ENCODE results near the gene DEFB116.
"Not testable (repeated sequence)": the region's sequence is repeated elsewhere in the genome, so short reads cannot be mapped to it uniquely, and the experiment has no call there.

DEFB116 gene

GRCh38 chr20:31322504-31322903 is 14.1 kb upstream of the DEFB116 start:
- TF ChIP-seq CTCF (conservative IDR thresholded peaks at IDR 0.05; ENCODE audit: low read depth, low read length), result no peak
- Histone ChIP-seq H3K4me1 (ENCODE audit: low read depth, poor library complexity, severe bottlenecking) (no peaks in the 10 kb centered on the region), H3K9ac (no peak overlapping the region), H3K36me3 (ENCODE audit: insufficient read depth) (no peaks in the 10 kb centered on the region), H3K27ac (no peak overlapping the region), H2AFZ (ENCODE audit: low read depth) (no peak overlapping the region), H3K79me2 (ENCODE audit: insufficient read depth, low read depth) (no peaks in the 10 kb centered on the region), H4K20me1 (ENCODE audit: insufficient read depth) (no peaks in the 10 kb centered on the region), H3K4me3 (IDR thresholded peaks at IDR 0.05; ENCODE audit: insufficient read depth, low read depth, low read length) (no peak overlapping the region), H3K27me3 (ENCODE audit: insufficient read depth, low read depth) (no peaks in the 10 kb centered on the region), H3K4me2 (no peak overlapping the region)

- not testable (repeated sequence) for H3K36me3 ChIP-seq (ENCODE audit: insufficient read depth); H3K9ac ChIP-seq; H3K4me1 ChIP-seq (ENCODE audit: low read depth, poor library complexity, severe bottlenecking); H3K4me3 ChIP-seq (IDR thresholded peaks at IDR 0.05; ENCODE audit: insufficient read depth, low read depth, low read length); H2AFZ ChIP-seq (ENCODE audit: low read depth); H3K4me2 ChIP-seq; H3K27ac ChIP-seq; H4K20me1 ChIP-seq (ENCODE audit: insufficient read depth); H3K27me3 ChIP-seq (ENCODE audit: insufficient read depth, low read depth); H3K79me2 ChIP-seq (ENCODE audit: insufficient read depth, low read depth)
Measured at GRCh38 chr20:31284964-31285363, 23.4 kb downstream of the DEFB116 start.

- H2AFZ ChIP-seq (ENCODE audit: low read depth), result no peak overlapping the region
- H3K9ac ChIP-seq, result no peak overlapping the region
- H3K36me3 ChIP-seq (ENCODE audit: insufficient read depth), result no peaks in the 10 kb centered on the region
- H3K27ac ChIP-seq, result no peak overlapping the region
- H3K79me2 ChIP-seq (ENCODE audit: insufficient read depth, low read depth), result no peaks in the 10 kb centered on the region
- no peaks in the 10 kb centered on the region for H4K20me1 ChIP-seq (ENCODE audit: insufficient read depth)
- H3K27me3 ChIP-seq (ENCODE audit: insufficient read depth, low read depth), result no peaks in the 10 kb centered on the region
- no peak overlapping the region for H3K4me3 ChIP-seq (IDR thresholded peaks at IDR 0.05; ENCODE audit: insufficient read depth, low read depth, low read length)
- no peaks in the 10 kb centered on the region for H3K4me1 ChIP-seq (ENCODE audit: low read depth, poor library complexity, severe bottlenecking)
- no peak for TF ChIP-seq CTCF (conservative IDR thresholded peaks at IDR 0.05; ENCODE audit: low read depth, low read length)
- H3K4me2 ChIP-seq, result no peak overlapping the region
Measured at GRCh38 chr20:31278178-31278577, 30.2 kb downstream of the DEFB116 start.

GRCh38 chr20:31274441-31274840 is 33.9 kb downstream of the DEFB116 start:
- Histone ChIP-seq H3K4me3 (IDR thresholded peaks at IDR 0.05; ENCODE audit: insufficient read depth, low read depth, low read length) (no peak overlapping the region), H3K27me3 (ENCODE audit: insufficient read depth, low read depth) (no peaks in the 10 kb centered on the region), H3K36me3 (ENCODE audit: insufficient read depth) (no peaks in the 10 kb centered on the region), H3K9ac (no peak overlapping the region), H2AFZ (ENCODE audit: low read depth) (no peak overlapping the region), H3K79me2 (ENCODE audit: insufficient read depth, low read depth) (no peaks in the 10 kb centered on the region), H3K4me2 (no peak overlapping the region), H3K27ac (no peak overlapping the region), H4K20me1 (ENCODE audit: insufficient read depth) (no peaks in the 10 kb centered on the region), H3K4me1 (ENCODE audit: low read depth, poor library complexity, severe bottlenecking) (no peaks in the 10 kb centered on the region)
- TF ChIP-seq CTCF (conservative IDR thresholded peaks at IDR 0.05; ENCODE audit: low read depth, low read length), result no peak

GRCh38 chr20:31260326-31260932 is 48.0 kb downstream of the DEFB116 start:
- H3K4me1 ChIP-seq (ENCODE audit: low read depth, poor library complexity, severe bottlenecking), result no peaks in the 10 kb centered on the region
- no peaks in the 10 kb centered on the region for H3K36me3 ChIP-seq (ENCODE audit: insufficient read depth)
- H3K27ac ChIP-seq, result no peak overlapping the region
- no peak overlapping the region for H3K4me2 ChIP-seq
- H3K79me2 ChIP-seq (ENCODE audit: insufficient read depth, low read depth), result no peaks in the 10 kb centered on the region
- H2AFZ ChIP-seq (ENCODE audit: low read depth), result no peak overlapping the region
- TF ChIP-seq CTCF (conservative IDR thresholded peaks at IDR 0.05; ENCODE audit: low read depth, low read length), result peak; percentile 92
- H4K20me1 ChIP-seq (ENCODE audit: insufficient read depth), result no peaks in the 10 kb centered on the region
- H3K27me3 ChIP-seq (ENCODE audit: insufficient read depth, low read depth), result no peaks in the 10 kb centered on the region
- H3K4me3 ChIP-seq (IDR thresholded peaks at IDR 0.05; ENCODE audit: insufficient read depth, low read depth, low read length), result no peak overlapping the region
- H3K9ac ChIP-seq, result no peak overlapping the region
